Activated CD4-positive, alpha-beta T cell treated with anti-CD3 and anti-CD28 coated beads for 36 hours (primary cell): ENCODE measurements around the gene ZSWIM8. TPM values are rescaled to one million over a fixed set of nuclear protein-coding genes. Genes with fewer than 3 reads are reported as not detected.

Experiments used
- ATAC-seq: fragments of 200-7000 bp; cut with Tn5 transposase; one replicate; pipeline ENCODE4 v1.10.0; 2021; ENCODE audit warnings: mild to moderate bottlenecking, moderate library complexity
- CTCF ChIA-PET: fragments of 350-600 bp; sonication (Branson Sonifier 250); formaldehyde crosslinking; loops from one replicate; lab custom pipeline; 2021; ENCODE audit warnings: antibody characterized with exemption; lab: Charles Lee
- POLR2A ChIA-PET: fragments of 350-600 bp; sonication (Branson Sonifier 250); formaldehyde crosslinking; loops from one replicate; lab custom pipeline; 2021; ENCODE audit warnings: antibody characterized with exemption, inconsistent platforms; lab: Charles Lee
- DNase-seq: peaks from one replicate; pipeline ENCODE4 v3.0.0-alpha.2; 2020
- H3K27ac Mint-ChIP-seq: one replicate; pipeline ENCODE4 v1.8.0; 2021; ENCODE audit warnings: mixed read lengths
- H3K27me3 Mint-ChIP-seq: one replicate; pipeline ENCODE4 v1.8.0; 2021; ENCODE audit warnings: mixed read lengths
- H3K36me3 Mint-ChIP-seq: one replicate; pipeline ENCODE4 v1.8.0; 2021; ENCODE audit warnings: low read depth, mixed read lengths
- H3K4me1 Mint-ChIP-seq: one replicate; pipeline ENCODE4 v1.8.0; 2021; ENCODE audit warnings: mixed read lengths
- H3K4me3 Mint-ChIP-seq: one replicate; pipeline ENCODE4 v1.8.0; 2021; ENCODE audit warnings: mild to moderate bottlenecking, moderate library complexity, mixed read lengths
- H3K9me3 Mint-ChIP-seq: one replicate; pipeline ENCODE4 v1.8.0; 2021; ENCODE audit warnings: low read depth, mixed read lengths
- intact Hi-C, 2 experiments: fragments of 100-400 bp; cut with DNase I in 1 of 2; cut with micrococcal nuclease in 1 of 2; formaldehyde crosslinking; loops; one replicate each; pipeline versions ENCODE4 v1.14.2 to v1.15.1; 2022 to 2024; cut with DNase I, micrococcal nuclease
- total RNA-seq, 2 experiments: library from RNA; stranded (reverse); gene quantifications; one replicate each; pipeline ENCODE4 v1.2.3, GENCODE V29; 2021

Gene ZSWIM8
- total RNA-seq, 2 experiments from 2014 or later, result 40.1 to 67.3 TPM

DNA sequence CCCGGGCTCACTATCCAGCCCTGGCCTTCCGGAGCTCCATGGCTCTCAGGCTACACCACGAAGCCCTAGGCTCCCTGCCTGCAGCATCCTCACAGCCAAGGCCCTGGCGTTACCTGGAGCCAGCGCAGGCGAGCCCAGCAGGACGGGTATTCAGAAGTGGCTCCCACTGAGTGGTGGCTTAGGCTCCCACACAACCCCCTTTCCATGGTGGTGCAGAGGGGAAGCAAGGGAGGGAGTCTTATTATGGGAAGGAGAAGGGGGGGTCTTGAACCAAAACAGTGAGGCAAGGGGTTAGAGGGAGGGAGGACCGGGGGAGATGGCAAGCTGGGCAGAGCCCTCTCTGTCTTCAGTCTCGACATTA, 55.6 kb downstream of the ZSWIM8 start:
- H3K4me1 Mint-ChIP-seq, result no peaks in the 10 kb centered on the region
- no peaks in the 10 kb centered on the region for H3K27me3 Mint-ChIP-seq
- CTCF ChIA-PET, result interaction anchor here (24.7 kb wide), 1 partner anchor 42 kb away, joined by 456 read pairs; the partner anchor contains the start of gene CAMK2G
- H3K36me3 Mint-ChIP-seq, result peaks cover 5% of the 10 kb centered on the region
- H3K4me3 Mint-ChIP-seq, result no peak overlapping the region
- no peaks in the 10 kb centered on the region for H3K9me3 Mint-ChIP-seq
- intact Hi-C loops, result no loop called here
- no peak overlapping the region for H3K27ac Mint-ChIP-seq
- POLR2A ChIA-PET, result interaction anchor here (0.6 to 0.9 kb wide), 2 partner anchors 39 to 212 kb away, joined by 3 read pairs; no protein-coding TSS in a partner anchor
- ATAC-seq (no peak), DNase-seq (no peak)

DNA sequence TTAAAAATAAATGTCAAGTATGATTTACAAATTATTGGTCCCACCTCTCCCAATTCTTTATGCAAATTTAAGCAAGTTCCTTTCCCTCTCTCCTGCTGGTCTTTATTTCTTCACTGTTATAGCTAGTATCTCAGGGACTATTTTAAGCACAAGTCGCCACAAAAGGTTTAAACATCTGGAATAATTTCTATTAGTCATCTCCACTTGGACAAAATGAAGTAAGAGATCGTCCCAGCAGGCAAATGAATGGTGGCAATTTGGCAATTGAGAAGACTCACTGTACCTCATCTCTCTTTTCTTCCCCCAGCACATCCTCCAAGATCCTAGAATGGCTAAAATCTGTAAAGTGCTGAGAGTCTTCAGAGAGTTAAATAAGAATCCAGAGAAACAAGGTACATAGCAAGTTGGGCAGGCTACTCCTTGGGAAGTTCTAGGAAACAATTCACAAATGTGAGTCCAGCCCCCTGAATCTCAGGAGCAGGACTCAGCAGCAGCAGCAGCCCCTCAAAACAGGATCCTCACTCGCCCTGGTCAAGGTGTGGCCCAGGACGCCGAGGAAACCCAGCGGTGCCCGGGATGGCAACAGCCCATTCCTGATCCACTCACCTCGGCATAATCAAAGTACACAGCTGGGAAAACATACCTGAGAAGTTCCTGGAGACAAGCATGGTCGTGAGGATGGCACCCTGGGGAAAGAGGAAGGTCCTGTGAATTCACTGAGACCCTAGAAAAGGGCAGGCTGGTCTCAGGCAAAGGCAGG, 56.3 kb downstream of the ZSWIM8 start:
- no peak overlapping the region for H3K27ac Mint-ChIP-seq
- no peaks in the 10 kb centered on the region for H3K9me3 Mint-ChIP-seq
- ATAC-seq (no peak), DNase-seq (no peak)
- intact Hi-C loops, result no loop called here
- H3K4me3 Mint-ChIP-seq, result no peak overlapping the region
- CTCF ChIA-PET, result interaction anchor here (24.7 kb wide), 1 partner anchor 41 kb away, joined by 456 read pairs; the partner anchor contains the start of gene CAMK2G
- no peaks in the 10 kb centered on the region for H3K27me3 Mint-ChIP-seq
- no peaks in the 10 kb centered on the region for H3K4me1 Mint-ChIP-seq
- POLR2A ChIA-PET, result no interaction called here
- peaks cover 10% of the 10 kb centered on the region for H3K36me3 Mint-ChIP-seq

DNA sequence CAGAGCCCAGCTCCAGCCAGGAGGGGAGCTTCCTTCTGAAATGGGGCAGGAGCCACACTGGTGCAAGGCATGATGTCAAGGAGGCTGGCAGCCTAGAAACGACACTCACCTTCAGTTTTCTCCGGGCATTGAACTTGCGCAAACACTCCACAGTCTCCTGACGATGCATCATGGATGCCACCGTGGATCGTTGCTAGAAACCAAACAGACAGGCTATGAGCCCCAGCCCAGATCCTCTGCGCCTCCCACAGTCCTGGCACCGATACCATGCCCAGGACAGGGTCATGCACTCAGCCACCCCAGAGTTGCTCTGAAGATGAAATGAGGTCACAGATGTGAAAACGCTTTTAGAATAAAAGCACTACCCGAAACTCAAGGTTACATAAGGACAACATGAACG, 56.9 kb downstream of the ZSWIM8 start:
- ChIA-PET CTCF (interaction anchor here (24.7 kb wide), 1 partner anchor 41 kb away, joined by 456 read pairs; the partner anchor contains the start of gene CAMK2G), POLR2A (interaction anchor here (0.6 to 0.7 kb wide), 2 partner anchors 39 to 156 kb away, joined by 4 to 9 read pairs; no protein-coding TSS in a partner anchor)
- Mint-ChIP-seq H3K36me3 (peaks cover 14% of the 10 kb centered on the region), H3K4me3 (no peak overlapping the region), H3K27ac (no peak overlapping the region), H3K27me3 (no peaks in the 10 kb centered on the region), H3K4me1 (no peaks in the 10 kb centered on the region), H3K9me3 (no peaks in the 10 kb centered on the region)
- intact Hi-C loops, result no loop called here
- ATAC-seq, result no peak
- no peak for DNase-seq

DNA sequence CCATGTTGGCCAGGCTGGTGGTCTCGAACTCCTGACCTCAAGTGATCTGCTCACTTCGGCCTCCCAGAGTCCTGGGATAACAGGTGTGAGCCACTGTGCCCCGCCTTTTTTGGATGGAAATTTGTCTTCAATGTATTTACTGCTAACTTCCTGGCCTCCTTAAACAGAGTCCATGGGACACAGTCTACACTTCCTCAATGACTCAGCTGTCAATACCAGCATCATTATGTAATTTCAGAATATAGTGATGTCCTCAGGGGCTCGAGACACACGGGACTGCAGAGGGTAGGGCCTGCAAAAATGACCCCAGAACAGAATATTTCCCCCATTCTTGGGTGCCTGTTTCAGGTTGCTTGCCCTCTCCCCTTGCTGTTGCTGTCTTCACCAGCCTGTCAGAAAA, 57.9 kb downstream of the ZSWIM8 start:
- Mint-ChIP-seq H3K4me3 (no peak overlapping the region), H3K9me3 (no peaks in the 10 kb centered on the region), H3K4me1 (no peaks in the 10 kb centered on the region), H3K27ac (no peak overlapping the region), H3K27me3 (no peaks in the 10 kb centered on the region), H3K36me3 (peaks cover 19% of the 10 kb centered on the region)
- CTCF ChIA-PET, result interaction anchor here (24.7 kb wide), 1 partner anchor 40 kb away, joined by 456 read pairs; the partner anchor contains the start of gene CAMK2G
- POLR2A ChIA-PET, result no interaction called here
- DNase-seq (no peak), ATAC-seq (no peak)
- intact Hi-C loops, result no loop called here

DNA sequence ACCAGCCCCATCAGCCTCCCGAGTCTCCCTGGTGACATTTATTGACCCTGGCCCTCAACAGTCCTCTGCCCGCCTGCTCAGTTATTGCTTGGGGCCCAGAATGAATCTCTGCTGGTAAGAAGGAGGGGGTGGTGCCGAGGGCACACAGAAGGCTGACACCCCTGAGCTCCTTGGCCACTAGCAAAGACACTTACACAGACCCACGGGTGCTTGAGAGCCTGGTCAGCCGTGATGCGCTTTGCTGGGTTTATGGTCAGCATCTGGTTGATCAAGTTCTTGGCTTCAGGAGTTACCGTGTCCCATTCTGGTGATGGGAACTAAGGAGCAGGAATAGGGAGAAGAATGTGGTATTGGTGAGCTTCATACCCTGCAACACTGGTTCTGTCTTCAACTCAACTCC, 61.6 kb downstream of the ZSWIM8 start:
- DNase-seq, result no peak
- no peak overlapping the region for H3K27ac Mint-ChIP-seq
- H3K4me3 Mint-ChIP-seq, result no peak overlapping the region
- no peaks in the 10 kb centered on the region for H3K27me3 Mint-ChIP-seq
- peaks cover 7% of the 10 kb centered on the region for H3K4me1 Mint-ChIP-seq
- no peaks in the 10 kb centered on the region for H3K9me3 Mint-ChIP-seq
- ChIA-PET POLR2A (no interaction called here), CTCF (interaction anchor here (0.7 to 24.7 kb wide), 9 partner anchors 8 to 613 kb away, joined by 3 to 456 read pairs (median 3); partner anchors contain the start of gene CAMK2G)
- no peak for ATAC-seq
- intact Hi-C loops, result no loop called here
- H3K36me3 Mint-ChIP-seq, result peaks cover 19% of the 10 kb centered on the region

DNA sequence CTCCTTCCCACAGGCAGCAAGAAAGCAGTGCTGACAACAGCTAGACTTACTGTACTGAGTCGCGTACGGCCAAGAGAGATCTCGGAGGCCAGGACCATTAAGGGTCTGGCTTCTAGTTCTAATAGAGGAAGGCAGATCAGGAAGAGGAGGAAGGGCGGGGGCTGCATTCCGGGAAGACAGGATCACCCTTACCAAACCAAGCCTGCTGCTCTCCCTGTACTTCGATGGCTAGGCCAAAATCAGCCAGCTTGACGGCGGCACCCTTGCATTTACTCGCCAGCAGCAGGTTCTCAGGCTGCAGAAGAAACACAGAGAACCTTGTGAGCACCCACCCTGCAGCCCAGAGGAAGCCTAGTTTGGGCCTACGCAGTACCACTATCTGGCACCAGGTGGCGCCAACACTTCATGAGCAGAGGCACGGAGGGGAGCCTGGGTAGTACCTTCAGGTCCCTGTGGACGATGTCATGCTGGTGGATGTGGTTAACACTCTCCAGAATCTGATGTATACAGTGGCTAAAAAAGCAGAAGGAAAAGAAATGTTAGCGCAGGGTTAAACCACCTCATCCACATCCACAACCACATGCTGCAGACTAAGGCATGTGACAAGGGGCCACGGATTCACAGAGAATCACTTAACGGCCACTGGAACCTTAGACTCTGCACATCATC, 63.5 kb downstream of the ZSWIM8 start:
- Mint-ChIP-seq H3K36me3 (peaks cover 16% of the 10 kb centered on the region), H3K4me3 (no peak overlapping the region), H3K27ac (peak overlapping the region; percentile 85), H3K9me3 (no peaks in the 10 kb centered on the region), H3K27me3 (no peaks in the 10 kb centered on the region), H3K4me1 (peaks cover 7% of the 10 kb centered on the region)
- CTCF ChIA-PET, result interaction anchor here (0.6 to 24.7 kb wide), 24 partner anchors 8 to 364 kb away, joined by 3 to 456 read pairs (median 4); partner anchors contain the start of gene CAMK2G
- DNase-seq, result peak; percentile 95
- intact Hi-C loops, result loop anchor here (1.0 to 2.0 kb wide), 5 partner anchors 26 to 232 kb away; no protein-coding TSS in a partner anchor
- POLR2A ChIA-PET, result interaction anchor here (0.6 to 1.1 kb wide), 2 partner anchors 28 to 31 kb away, joined by 3 to 4 read pairs; no protein-coding TSS in a partner anchor
- ATAC-seq, result peak; percentile 99

DNA sequence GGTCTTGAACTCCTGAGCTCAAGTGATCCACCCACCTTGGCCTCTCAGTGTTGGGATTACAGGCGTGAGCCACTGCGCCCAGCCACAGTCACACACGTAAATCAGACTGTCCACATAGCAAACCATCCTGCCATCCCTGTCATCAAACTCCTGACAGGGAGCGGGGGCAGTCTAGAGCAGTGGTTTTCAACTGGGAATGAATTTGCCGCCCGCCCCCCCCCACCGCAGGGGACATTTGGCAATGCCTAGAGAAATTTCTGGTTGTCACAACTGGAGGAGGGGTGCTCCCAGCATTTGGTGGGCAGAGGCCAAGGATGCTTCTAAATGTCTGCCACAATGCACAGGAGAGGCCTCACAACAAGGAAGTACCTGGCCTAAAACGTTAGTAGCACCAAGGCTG, 64.8 kb downstream of the ZSWIM8 start:
- H3K27ac Mint-ChIP-seq, result no peak overlapping the region
- no peak for DNase-seq
- peaks cover 10% of the 10 kb centered on the region for H3K4me1 Mint-ChIP-seq
- POLR2A ChIA-PET, result interaction anchor here (1.1 kb wide), 1 partner anchor 29 kb away, joined by 4 read pairs; no protein-coding TSS in a partner anchor
- no peaks in the 10 kb centered on the region for H3K9me3 Mint-ChIP-seq
- H3K27me3 Mint-ChIP-seq, result no peaks in the 10 kb centered on the region
- intact Hi-C loops, result no loop called here
- CTCF ChIA-PET, result interaction anchor here (0.6 to 24.7 kb wide), 22 partner anchors 7 to 345 kb away, joined by 3 to 456 read pairs (median 4); partner anchors contain the start of gene CAMK2G
- ATAC-seq, result no peak
- peaks cover 16% of the 10 kb centered on the region for H3K36me3 Mint-ChIP-seq
- H3K4me3 Mint-ChIP-seq, result no peak overlapping the region

DNA sequence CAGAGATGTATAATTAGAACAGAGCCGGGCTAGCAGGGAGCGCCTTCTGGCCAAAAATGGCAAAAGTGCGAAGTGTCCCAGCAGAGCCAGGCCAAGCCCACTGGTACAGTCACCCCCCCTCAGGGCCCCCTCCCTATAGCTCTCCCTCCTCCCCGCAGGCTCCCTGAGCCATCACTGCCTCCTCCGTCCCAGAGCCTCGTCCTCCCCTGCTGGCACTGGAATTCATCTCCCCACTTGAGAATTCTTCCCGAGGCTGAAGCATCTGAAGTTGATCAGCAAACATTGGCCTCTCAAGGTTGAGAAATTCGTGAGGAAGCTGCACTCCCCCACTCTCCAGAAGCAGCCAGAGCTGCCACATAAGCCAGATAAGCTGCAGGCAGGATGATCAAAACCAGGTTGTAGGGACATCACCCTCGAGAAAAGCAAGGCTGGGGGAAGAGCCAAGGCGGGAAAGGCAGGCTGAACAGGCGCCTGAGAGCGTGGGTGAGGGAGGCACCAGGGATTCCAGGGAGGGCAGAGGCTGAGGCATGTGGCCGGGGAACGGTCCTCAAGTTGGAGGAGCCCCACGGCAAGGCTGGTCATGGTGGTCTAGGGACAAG, 65.6 kb downstream of the ZSWIM8 start:
- POLR2A ChIA-PET, result no interaction called here
- Mint-ChIP-seq H3K27me3 (no peaks in the 10 kb centered on the region), H3K27ac (no peak overlapping the region), H3K36me3 (peaks cover 15% of the 10 kb centered on the region), H3K9me3 (no peaks in the 10 kb centered on the region), H3K4me1 (peaks cover 14% of the 10 kb centered on the region), H3K4me3 (no peak overlapping the region)
- ATAC-seq, result no peak
- CTCF ChIA-PET, result interaction anchor here (0.6 to 24.7 kb wide), 7 partner anchors 13 to 227 kb away, joined by 3 to 456 read pairs (median 3); partner anchors contain the start of gene CAMK2G
- DNase-seq, result no peak
- intact Hi-C loops, result no loop called here

Other genes with a start within 250 kb of the ZSWIM8 start
- 1 to 10 TPM; 4.3 to 4.5 TPM for gene USP54, start 194.3 kb upstream of the ZSWIM8 start, total RNA-seq
- not detected for gene MYOZ1, start 144.1 kb upstream of the ZSWIM8 start, total RNA-seq
- not detected for gene SYNPO2L, start 129.6 kb upstream of the ZSWIM8 start, total RNA-seq
- gene AGAP5, start 87.5 kb upstream of the ZSWIM8 start, total RNA-seq, result 10 to 100 TPM in 1 of 2 experiments, 1 to 10 TPM in 1; 7.1 to 10.3 TPM
- gene SEC24C, start 41.2 kb upstream of the ZSWIM8 start, total RNA-seq, result 10 to 100 TPM; 84.6 to 88.2 TPM
- 10 to 100 TPM; 12.7 to 37.1 TPM for gene CHCHD1, start 3.6 kb upstream of the ZSWIM8 start, total RNA-seq
- gene NDST2, start 26.0 kb downstream of the ZSWIM8 start, total RNA-seq, result 10 to 100 TPM; 54.7 to 65.0 TPM
- gene CAMK2G, start 88.9 kb downstream of the ZSWIM8 start, total RNA-seq, result 10 to 100 TPM; 16.4 to 19.4 TPM
- under 1 TPM in 1 of 2 experiments, not detected in 1; 0.16 TPM for gene PLAU, start 125.5 kb downstream of the ZSWIM8 start, total RNA-seq
- 10 to 100 TPM; 20.7 to 22.7 TPM for gene VCL, start 212.5 kb downstream of the ZSWIM8 start, total RNA-seq